GM12801 (cell line): ENCODE measurements around the gene HS2ST1.

Source experiments
- CTCF ChIP-seq: IDR thresholded peaks from one replicate; pipeline ENCODE4 v1.5.1; 2011; ENCODE audit warnings: control low read depth; ENCODE audit not compliant: insufficient read length; ENCODE audit errors: extremely low read depth

HS2ST1 gene

GRCh38 chr1:87120779-87121178, 206.3 kb downstream of the HS2ST1 start:
- TF ChIP-seq CTCF: no peak

GRCh38 chr1:87121711-87122163, 207.3 kb downstream of the HS2ST1 start:
- TF ChIP-seq CTCF: no peak

- TF ChIP-seq CTCF: no peak
Measured at GRCh38 chr1:87122243-87122642, 207.8 kb downstream of the HS2ST1 start.

- no peak for TF ChIP-seq CTCF
Measured at GRCh38 chr1:87123610-87124009, 209.2 kb downstream of the HS2ST1 start.

- TF ChIP-seq CTCF: no peak
Measured at GRCh38 chr1:87126886-87127505, 212.6 kb downstream of the HS2ST1 start.

- no peak for TF ChIP-seq CTCF
Measured at GRCh38 chr1:87127581-87127980, 213.1 kb downstream of the HS2ST1 start.

GRCh38 chr1:87129038-87129437, 214.6 kb downstream of the HS2ST1 start:
- no peak for TF ChIP-seq CTCF
